ENCODE data around the gene ITIH4.

ITIH4 gene

DNA sequence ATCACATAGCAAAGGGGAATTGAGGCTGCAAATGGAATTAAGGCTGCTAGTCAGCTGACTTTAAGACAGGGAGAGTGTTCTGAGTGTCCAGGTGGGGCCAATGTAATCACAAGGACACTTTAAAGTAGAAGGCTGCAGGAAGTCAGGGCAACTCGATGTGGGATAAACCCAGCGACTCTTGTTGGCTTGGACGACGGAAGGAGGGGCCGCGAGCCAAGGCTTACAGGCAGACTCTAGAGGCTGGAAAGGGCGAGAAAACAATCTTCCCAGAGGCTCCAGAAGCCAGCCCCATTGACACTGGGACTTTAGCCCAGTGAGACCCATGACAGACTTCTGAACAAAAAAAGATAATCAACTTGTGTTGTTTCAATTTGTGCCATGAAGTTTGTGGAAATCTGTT, 17.3 kb upstream of the ITIH4 start:
- H3K9me3 ChIP-seq (ENCODE audit: control insufficient read depth, insufficient read depth, low read length): no peaks in the 10 kb centered on the region
- no peak overlapping the region for H3K9ac ChIP-seq (ENCODE audit: low read depth, low read length)
- no peaks in the 10 kb centered on the region for H3K27me3 ChIP-seq (ENCODE audit: control insufficient read depth, insufficient read depth, low read length)
- H3K36me3 ChIP-seq (ENCODE audit: control insufficient read depth, insufficient read depth, low read length): peaks cover 22% of the 10 kb centered on the region
- no peak overlapping the region for H3K4me3 ChIP-seq (ENCODE audit: low read depth, low read length)
- no peaks in the 10 kb centered on the region for H3K4me1 ChIP-seq (ENCODE audit: control insufficient read depth, insufficient read depth, low read length)

DNA sequence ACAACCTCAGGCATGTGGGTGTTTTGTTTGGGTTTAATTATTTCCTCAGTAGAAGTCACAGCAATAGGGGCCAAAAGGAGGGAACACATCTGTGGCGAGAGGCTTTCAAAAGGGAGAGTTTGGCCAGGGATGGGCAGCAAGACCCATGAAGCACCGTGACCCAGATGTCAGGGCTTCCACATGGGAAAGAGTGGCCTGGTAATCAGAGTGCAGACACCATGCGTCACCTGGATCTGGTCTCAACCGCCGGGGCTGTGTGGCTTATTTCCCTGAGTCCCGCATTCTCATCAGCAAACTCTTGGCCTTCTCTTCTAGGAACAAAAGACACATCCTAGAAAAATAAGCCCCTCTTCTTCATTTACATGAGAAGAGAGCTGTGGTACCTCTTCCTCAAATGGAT, 16.8 kb upstream of the ITIH4 start:
- H3K9me3 ChIP-seq (ENCODE audit: control insufficient read depth, insufficient read depth, low read length): no peaks in the 10 kb centered on the region
- no peak overlapping the region for H3K4me3 ChIP-seq (ENCODE audit: low read depth, low read length)
- H3K4me1 ChIP-seq (ENCODE audit: control insufficient read depth, insufficient read depth, low read length): no peaks in the 10 kb centered on the region
- H3K27me3 ChIP-seq (ENCODE audit: control insufficient read depth, insufficient read depth, low read length): no peaks in the 10 kb centered on the region
- H3K9ac ChIP-seq (ENCODE audit: low read depth, low read length): no peak overlapping the region
- peaks cover 22% of the 10 kb centered on the region for H3K36me3 ChIP-seq (ENCODE audit: control insufficient read depth, insufficient read depth, low read length)

- H3K4me3 ChIP-seq (ENCODE audit: low read depth, low read length): no peak overlapping the region
Observed at GRCh38 chr3:52846432-52846965, 16.0 kb upstream of the ITIH4 start.

DNA sequence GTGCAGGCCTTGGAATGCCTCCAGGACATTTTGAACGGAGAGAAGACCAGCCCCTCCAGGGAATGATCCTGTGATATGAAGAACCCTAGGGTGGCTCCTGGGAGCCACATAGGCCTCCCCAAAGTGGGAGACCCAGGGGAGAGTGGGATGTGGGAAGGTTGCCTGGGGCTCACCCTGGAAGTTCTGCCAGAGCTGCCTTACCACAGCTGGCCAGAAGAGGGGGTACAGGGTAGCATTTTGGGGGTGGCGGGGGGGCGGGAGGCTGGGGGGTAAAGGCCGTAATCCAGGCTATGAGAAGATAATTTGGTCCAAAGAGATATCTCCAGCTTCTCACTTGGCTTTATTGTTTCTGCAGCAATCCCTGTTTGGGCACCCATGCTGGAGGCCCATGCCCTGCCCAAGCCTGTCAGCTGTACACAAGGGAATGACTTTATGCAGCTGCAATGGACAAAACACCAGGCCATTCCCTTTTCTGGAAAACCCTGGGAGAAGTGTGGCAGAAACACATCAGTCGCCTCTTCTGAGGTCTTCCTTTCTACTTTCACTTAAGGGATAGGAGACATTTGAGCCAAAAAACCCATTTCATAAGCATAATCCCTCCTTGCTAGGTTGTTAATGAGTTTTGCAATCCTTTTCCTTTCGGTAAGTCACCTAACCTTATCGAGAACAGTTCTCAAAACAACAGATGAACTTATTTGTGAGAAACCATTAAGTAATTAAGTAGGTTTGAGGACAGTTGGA, 15.4 kb upstream of the ITIH4 start:
- H3K27me3 ChIP-seq (ENCODE audit: control insufficient read depth, insufficient read depth, low read length): no peaks in the 10 kb centered on the region
- peaks cover 24% of the 10 kb centered on the region for H3K36me3 ChIP-seq (ENCODE audit: control insufficient read depth, insufficient read depth, low read length)
- no peaks in the 10 kb centered on the region for H3K4me1 ChIP-seq (ENCODE audit: control insufficient read depth, insufficient read depth, low read length)
- no peak overlapping the region for H3K9ac ChIP-seq (ENCODE audit: low read depth, low read length)
- no peak overlapping the region for H3K4me3 ChIP-seq (ENCODE audit: low read depth, low read length)
- H3K9me3 ChIP-seq (ENCODE audit: control insufficient read depth, insufficient read depth, low read length): no peaks in the 10 kb centered on the region

More at GRCh38 chr3:52846432-52846965, 16.0 kb upstream of the ITIH4 start:
- no peaks in the 10 kb centered on the region for H3K9me3 ChIP-seq (ENCODE audit: control insufficient read depth, insufficient read depth, low read length)
- no peaks in the 10 kb centered on the region for H3K27me3 ChIP-seq (ENCODE audit: control insufficient read depth, insufficient read depth, low read length)
- peaks cover 24% of the 10 kb centered on the region for H3K36me3 ChIP-seq (ENCODE audit: control insufficient read depth, insufficient read depth, low read length)
- no peak overlapping the region for H3K9ac ChIP-seq (ENCODE audit: low read depth, low read length)
- no peaks in the 10 kb centered on the region for H3K4me1 ChIP-seq (ENCODE audit: control insufficient read depth, insufficient read depth, low read length)

GRCh38 chr3:52845157-52845556, 14.7 kb upstream of the ITIH4 start:
- Histone ChIP-seq H3K4me1 (ENCODE audit: control insufficient read depth, insufficient read depth, low read length) (no peaks in the 10 kb centered on the region), H3K27me3 (ENCODE audit: control insufficient read depth, insufficient read depth, low read length) (no peaks in the 10 kb centered on the region), H3K36me3 (ENCODE audit: control insufficient read depth, insufficient read depth, low read length) (peaks cover 28% of the 10 kb centered on the region), H3K9me3 (ENCODE audit: control insufficient read depth, insufficient read depth, low read length) (no peaks in the 10 kb centered on the region), H3K4me3 (ENCODE audit: low read depth, low read length) (no peak overlapping the region), H3K9ac (ENCODE audit: low read depth, low read length) (no peak overlapping the region)

- Histone ChIP-seq H3K9me3 (ENCODE audit: control insufficient read depth, insufficient read depth, low read length) (no peaks in the 10 kb centered on the region), H3K4me1 (ENCODE audit: control insufficient read depth, insufficient read depth, low read length) (no peaks in the 10 kb centered on the region), H3K27me3 (ENCODE audit: control insufficient read depth, insufficient read depth, low read length) (no peaks in the 10 kb centered on the region), H3K4me3 (ENCODE audit: low read depth, low read length) (no peak overlapping the region), H3K36me3 (ENCODE audit: control insufficient read depth, insufficient read depth, low read length) (peaks cover 31% of the 10 kb centered on the region), H3K9ac (ENCODE audit: low read depth, low read length) (no peak overlapping the region)
Observed at GRCh38 chr3:52844290-52844975, 14.0 kb upstream of the ITIH4 start.

GRCh38 chr3:52843881-52844280, 13.4 kb upstream of the ITIH4 start:
- no peak overlapping the region for H3K4me3 ChIP-seq (ENCODE audit: low read depth, low read length)
- no peaks in the 10 kb centered on the region for H3K4me1 ChIP-seq (ENCODE audit: control insufficient read depth, insufficient read depth, low read length)
- H3K36me3 ChIP-seq (ENCODE audit: control insufficient read depth, insufficient read depth, low read length): peaks cover 27% of the 10 kb centered on the region
- no peaks in the 10 kb centered on the region for H3K9me3 ChIP-seq (ENCODE audit: control insufficient read depth, insufficient read depth, low read length)
- no peak overlapping the region for H3K9ac ChIP-seq (ENCODE audit: low read depth, low read length)
- H3K27me3 ChIP-seq (ENCODE audit: control insufficient read depth, insufficient read depth, low read length): no peaks in the 10 kb centered on the region

DNA sequence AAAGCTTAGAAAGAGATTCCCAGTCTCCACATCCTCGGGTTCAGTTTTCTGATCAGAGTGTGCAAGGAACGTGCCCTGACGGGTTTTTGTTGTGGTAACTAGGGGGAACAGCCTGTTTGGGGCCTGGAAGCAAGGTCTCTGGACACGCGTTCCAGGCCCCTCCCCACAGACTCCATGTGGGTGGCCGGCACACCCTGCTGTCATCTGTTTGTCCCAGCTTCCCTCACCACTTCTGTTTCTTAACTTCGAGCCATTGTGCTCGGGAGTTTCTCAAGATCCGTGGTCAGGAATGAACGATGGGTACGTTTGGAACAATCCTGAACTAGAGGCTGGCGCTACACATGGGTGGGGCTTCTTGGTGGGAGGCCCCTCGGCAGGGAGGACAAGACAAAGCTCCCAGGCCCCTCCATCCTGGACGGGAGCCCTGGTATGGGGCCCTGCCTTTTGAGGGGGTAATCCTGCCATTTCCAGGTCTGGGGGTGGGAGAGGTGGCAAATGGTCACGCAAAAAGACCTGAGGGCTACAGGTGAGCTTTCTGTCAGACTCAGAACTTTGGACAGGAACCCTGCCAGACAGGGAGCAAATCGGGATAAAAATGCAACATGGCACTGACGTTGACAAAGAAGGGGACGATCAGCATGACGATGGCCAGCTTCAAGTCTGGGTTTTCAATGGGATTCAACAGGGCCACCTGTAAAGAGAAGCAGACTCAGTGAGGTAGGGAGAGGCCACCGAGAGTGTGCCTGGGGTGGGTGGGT, 12.8 kb upstream of the ITIH4 start:
- Histone ChIP-seq H3K36me3 (ENCODE audit: control insufficient read depth, insufficient read depth, low read length) (peaks cover 22% of the 10 kb centered on the region), H3K27me3 (ENCODE audit: control insufficient read depth, insufficient read depth, low read length) (no peaks in the 10 kb centered on the region), H3K9me3 (ENCODE audit: control insufficient read depth, insufficient read depth, low read length) (no peaks in the 10 kb centered on the region), H3K9ac (ENCODE audit: low read depth, low read length) (no peak overlapping the region), H3K4me3 (ENCODE audit: low read depth, low read length) (no peak overlapping the region), H3K4me1 (ENCODE audit: control insufficient read depth, insufficient read depth, low read length) (no peaks in the 10 kb centered on the region)

DNA sequence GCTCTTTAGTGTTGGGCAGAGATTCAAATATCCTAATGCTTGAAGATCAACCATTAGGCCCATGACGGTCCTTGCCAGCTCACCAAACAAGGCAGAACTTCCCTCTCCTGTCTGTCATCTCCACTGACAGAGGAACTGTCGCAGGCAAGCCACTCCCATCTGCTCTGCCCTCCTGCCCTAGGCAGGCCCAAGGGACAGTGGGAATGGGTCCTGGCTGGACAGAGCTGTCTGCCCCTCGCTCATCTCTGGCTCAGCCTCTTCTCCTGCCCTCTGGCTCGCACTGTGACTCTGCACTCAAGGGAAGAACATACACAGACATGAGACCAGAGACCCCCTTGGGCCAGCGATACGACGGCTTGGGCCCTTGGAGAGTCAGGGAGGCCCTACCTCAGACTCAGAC, 12.0 kb upstream of the ITIH4 start:
- Histone ChIP-seq H3K9ac (ENCODE audit: low read depth, low read length) (no peak overlapping the region), H3K27me3 (ENCODE audit: control insufficient read depth, insufficient read depth, low read length) (no peaks in the 10 kb centered on the region), H3K36me3 (ENCODE audit: control insufficient read depth, insufficient read depth, low read length) (peaks cover 16% of the 10 kb centered on the region), H3K9me3 (ENCODE audit: control insufficient read depth, insufficient read depth, low read length) (no peaks in the 10 kb centered on the region), H3K4me3 (ENCODE audit: low read depth, low read length) (no peak overlapping the region), H3K4me1 (ENCODE audit: control insufficient read depth, insufficient read depth, low read length) (no peaks in the 10 kb centered on the region)

- peaks cover 16% of the 10 kb centered on the region for H3K36me3 ChIP-seq (ENCODE audit: control insufficient read depth, insufficient read depth, low read length)
Observed at GRCh38 chr3:52841981-52842340, 11.5 kb upstream of the ITIH4 start.

DNA sequence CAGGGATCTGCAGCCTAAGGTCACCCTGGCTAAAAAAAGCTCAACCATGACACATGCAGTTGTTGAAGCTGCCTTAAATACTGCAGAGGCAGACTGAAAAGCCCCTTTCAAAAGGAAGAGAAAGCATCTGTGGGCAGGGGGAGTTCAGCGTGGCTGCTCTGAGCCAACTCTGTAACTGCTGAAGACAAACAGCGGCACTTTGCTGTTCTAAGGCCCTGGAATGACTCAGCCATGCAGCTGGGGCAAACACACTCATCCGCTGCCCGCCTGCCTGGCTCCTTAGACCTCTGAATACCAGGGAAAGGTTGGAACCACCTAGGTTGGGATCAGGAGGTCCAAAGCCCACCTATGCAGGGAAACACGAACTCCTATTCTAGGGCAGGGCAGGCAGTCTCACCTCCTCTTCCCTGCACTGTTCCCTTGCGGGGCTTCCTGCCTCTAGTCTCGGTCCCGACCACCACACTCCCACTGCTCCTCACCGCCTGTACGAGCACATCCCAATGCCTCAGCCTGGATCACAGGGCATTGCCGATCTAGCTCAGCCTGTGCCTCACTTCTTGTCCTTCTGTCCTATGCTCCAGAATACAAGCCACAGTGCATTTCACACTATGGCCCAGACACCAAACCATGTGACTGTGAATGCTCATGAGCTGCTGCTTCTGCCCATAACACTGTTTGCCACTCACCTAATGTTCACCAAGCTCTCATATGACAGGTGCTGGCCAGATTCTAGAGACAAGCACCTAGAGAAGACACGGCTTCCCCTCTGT, 10.9 kb upstream of the ITIH4 start:
- peaks cover 16% of the 10 kb centered on the region for H3K36me3 ChIP-seq (ENCODE audit: control insufficient read depth, insufficient read depth, low read length)
- no peaks in the 10 kb centered on the region for H3K9me3 ChIP-seq (ENCODE audit: control insufficient read depth, insufficient read depth, low read length)
- no peak overlapping the region for H3K4me3 ChIP-seq (ENCODE audit: low read depth, low read length)
- no peak overlapping the region for H3K9ac ChIP-seq (ENCODE audit: low read depth, low read length)
- no peaks in the 10 kb centered on the region for H3K4me1 ChIP-seq (ENCODE audit: control insufficient read depth, insufficient read depth, low read length)
- H3K27me3 ChIP-seq (ENCODE audit: control insufficient read depth, insufficient read depth, low read length): no peaks in the 10 kb centered on the region

More at GRCh38 chr3:52841981-52842340, 11.5 kb upstream of the ITIH4 start:
- Histone ChIP-seq H3K9me3 (ENCODE audit: control insufficient read depth, insufficient read depth, low read length) (no peaks in the 10 kb centered on the region), H3K27me3 (ENCODE audit: control insufficient read depth, insufficient read depth, low read length) (no peaks in the 10 kb centered on the region), H3K4me3 (ENCODE audit: low read depth, low read length) (no peak overlapping the region), H3K4me1 (ENCODE audit: control insufficient read depth, insufficient read depth, low read length) (no peaks in the 10 kb centered on the region), H3K9ac (ENCODE audit: low read depth, low read length) (no peak overlapping the region)
